SKM-1 (cell line): ENCODE data around the gene HABP2.

ENCODE experiments used
- DNase-seq: peaks from one replicate; lab custom pipeline; 2025; ENCODE audit not compliant: unreplicated experiment; lab: John Stamatoyannopoulos, UW

HABP2 gene

GRCh38 chr10:113627836-113628235 is 75.0 kb downstream of the HABP2 start:
- DNase-seq = no peak

GRCh38 chr10:113628607-113629153 is 75.8 kb downstream of the HABP2 start:
- DNase-seq = no peak

- DNase-seq = no peak
Measured at GRCh38 chr10:113630929-113631533, 78.2 kb downstream of the HABP2 start.

- no peak for DNase-seq
Measured at GRCh38 chr10:113631684-113632367, 79.0 kb downstream of the HABP2 start.
